Daoy (cell line): Measurements from ENCODE around the gene LCN6. TPM values are rescaled to one million over a fixed set of nuclear protein-coding genes. Genes with fewer than 3 reads are reported as not detected.
A peak's percentile ranks its signal among the peaks of the same experiment; 100 is the strongest.
"Not testable (repeated sequence)": the region's sequence is repeated elsewhere in the genome, so short reads cannot be mapped to it uniquely, and the experiment has no call there.

Source experiments
- DNase-seq: peaks from one replicate; pipeline ENCODE4 v3.0.0-alpha.2; 2015; ENCODE audit warnings: low read depth
- total RNA-seq: library from RNA; depleted of rRNA; stranded (reverse); fragments of >200 nt; shearing (Covaris generic); gene quantifications from 2 replicates; pipeline ENCODE4 v1.2.3, GENCODE V29; 2014; rRNA removed

The LCN6 gene
- total RNA-seq: not detected in 2 replicates

- no peak for DNase-seq
Measured at GRCh38 chr9:136748201-136748600, at the start of gene LCN6. LCN6 (minus strand) TSS chr9:136748525; CDS start chr9:136748483, 42 bp downstream.

GRCh38 chr9:136796775-136797347 is 48.5 kb upstream of the LCN6 start:
- DNase-seq: not testable (repeated sequence)

- no peak for DNase-seq
Measured at GRCh38 chr9:136796238-136796774, 48.0 kb upstream of the LCN6 start, which contains the start of gene CCDC183. CCDC183 (plus strand) TSS chr9:136796338; CDS start chr9:136796398, 60 bp downstream.

- DNase-seq: no peak
Measured at GRCh38 chr9:136795000-136795348, 46.6 kb upstream of the LCN6 start.

- no peak for DNase-seq
Measured at GRCh38 chr9:136794281-136794999, 46.1 kb upstream of the LCN6 start.

GRCh38 chr9:136793086-136793946 is 45.0 kb upstream of the LCN6 start:
- DNase-seq: no peak

GRCh38 chr9:136792321-136793085 is 44.2 kb upstream of the LCN6 start:
- DNase-seq: no peak

- DNase-seq: peak; percentile 56
Measured at GRCh38 chr9:136791516-136792276, 43.4 kb upstream of the LCN6 start.

GRCh38 chr9:136790640-136791515 is 42.6 kb upstream of the LCN6 start, which contains the start of gene TMEM141:
TMEM141 (plus strand) TSS chr9:136791344; CDS start chr9:136791371, 27 bp downstream.
- peak; percentile 100 for DNase-seq

GRCh38 chr9:136789523-136789937 is 41.2 kb upstream of the LCN6 start:
- DNase-seq: no peak

- not testable (repeated sequence) for DNase-seq
Measured at GRCh38 chr9:136788644-136789522, 40.6 kb upstream of the LCN6 start.

- peak; percentile 78 for DNase-seq
Measured at GRCh38 chr9:136787690-136788400, 39.5 kb upstream of the LCN6 start.

- not testable (repeated sequence) for DNase-seq
Measured at GRCh38 chr9:136786983-136787382, 38.7 kb upstream of the LCN6 start.

GRCh38 chr9:136786451-136786850 is 38.1 kb upstream of the LCN6 start:
- no peak for DNase-seq

GRCh38 chr9:136785565-136786355 is 37.4 kb upstream of the LCN6 start:
- not testable (repeated sequence) for DNase-seq

GRCh38 chr9:136784997-136785361 is 36.7 kb upstream of the LCN6 start:
- no peak for DNase-seq
